Measurements from ENCODE around the gene AHNAK2.

GRCh38 chr14:105011312-105011990, 33.3 kb upstream of the AHNAK2 start:
- TF ChIP-seq GABPA (tag; conservative IDR thresholded peaks at IDR 0.05; ENCODE audit: low read depth) = no peak
- no peak for TF ChIP-seq POLR2A (conservative IDR thresholded peaks at IDR 0.05)

All from K562 (cell line).